GM06990 (cell line): ENCODE measurements around the gene TBC1D9.

Experiments
- DNase-seq: peaks from one replicate; pipeline ENCODE4 v3.0.0-alpha.2; 2011; ENCODE audit not compliant: insufficient read length; ENCODE audit errors: extremely low read depth
- H3K27me3 ChIP-seq: replicated peaks from 2 replicates; pipeline ENCODE4 v1.6.0; 2011; ENCODE audit warnings: low read length; ENCODE audit not compliant: control insufficient read depth, insufficient read depth
- H3K36me3 ChIP-seq: 2 replicates; pipeline ENCODE4 v1.5.1; 2011; ENCODE audit warnings: low read length; ENCODE audit not compliant: control insufficient read depth, insufficient read depth
- H3K4me3 ChIP-seq: replicated peaks from 2 replicates; pipeline ENCODE4 v1.5.1; 2011; ENCODE audit warnings: low read depth, mild to moderate bottlenecking, control low read depth, low read length
- TF ChIP-seq, protein P1 (sequence below): IDR thresholded peaks from 2 replicates; pipeline ENCODE4 v1.5.1; 2011; ENCODE audit warnings: low read length, control low read depth, mild to moderate bottlenecking, inconsistent platforms; ENCODE audit not compliant: insufficient read depth, poor library complexity, severe bottlenecking

Gene TBC1D9

DNA sequence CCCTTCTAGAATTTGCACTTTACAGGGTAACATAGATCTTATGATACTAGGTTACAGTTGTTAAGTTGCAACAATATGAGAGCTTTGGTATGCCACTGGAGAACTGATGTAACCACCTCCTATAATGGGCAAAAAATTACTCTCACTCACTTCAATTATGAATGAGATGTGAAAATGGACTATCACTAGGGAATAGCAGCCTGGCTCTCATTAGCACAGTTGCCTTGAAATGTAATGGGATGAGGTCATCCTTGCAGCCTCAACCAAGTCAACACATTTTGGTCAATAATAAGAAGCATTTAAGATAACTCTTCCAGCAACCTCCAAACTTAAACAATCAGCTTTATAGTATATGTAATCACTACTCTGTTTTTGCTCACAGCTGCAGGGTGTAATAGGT is 69.4 kb downstream of the TBC1D9 start:
- no peak for DNase-seq
- no peaks in the 10 kb centered on the region for H3K36me3 ChIP-seq
- TF ChIP-seq, protein P1, sequence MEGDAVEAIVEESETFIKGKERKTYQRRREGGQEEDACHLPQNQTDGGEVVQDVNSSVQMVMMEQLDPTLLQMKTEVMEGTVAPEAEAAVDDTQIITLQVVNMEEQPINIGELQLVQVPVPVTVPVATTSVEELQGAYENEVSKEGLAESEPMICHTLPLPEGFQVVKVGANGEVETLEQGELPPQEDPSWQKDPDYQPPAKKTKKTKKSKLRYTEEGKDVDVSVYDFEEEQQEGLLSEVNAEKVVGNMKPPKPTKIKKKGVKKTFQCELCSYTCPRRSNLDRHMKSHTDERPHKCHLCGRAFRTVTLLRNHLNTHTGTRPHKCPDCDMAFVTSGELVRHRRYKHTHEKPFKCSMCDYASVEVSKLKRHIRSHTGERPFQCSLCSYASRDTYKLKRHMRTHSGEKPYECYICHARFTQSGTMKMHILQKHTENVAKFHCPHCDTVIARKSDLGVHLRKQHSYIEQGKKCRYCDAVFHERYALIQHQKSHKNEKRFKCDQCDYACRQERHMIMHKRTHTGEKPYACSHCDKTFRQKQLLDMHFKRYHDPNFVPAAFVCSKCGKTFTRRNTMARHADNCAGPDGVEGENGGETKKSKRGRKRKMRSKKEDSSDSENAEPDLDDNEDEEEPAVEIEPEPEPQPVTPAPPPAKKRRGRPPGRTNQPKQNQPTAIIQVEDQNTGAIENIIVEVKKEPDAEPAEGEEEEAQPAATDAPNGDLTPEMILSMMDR: no peak
- no peak overlapping the region for H3K4me3 ChIP-seq
- H3K27me3 ChIP-seq: no peaks in the 10 kb centered on the region

DNA sequence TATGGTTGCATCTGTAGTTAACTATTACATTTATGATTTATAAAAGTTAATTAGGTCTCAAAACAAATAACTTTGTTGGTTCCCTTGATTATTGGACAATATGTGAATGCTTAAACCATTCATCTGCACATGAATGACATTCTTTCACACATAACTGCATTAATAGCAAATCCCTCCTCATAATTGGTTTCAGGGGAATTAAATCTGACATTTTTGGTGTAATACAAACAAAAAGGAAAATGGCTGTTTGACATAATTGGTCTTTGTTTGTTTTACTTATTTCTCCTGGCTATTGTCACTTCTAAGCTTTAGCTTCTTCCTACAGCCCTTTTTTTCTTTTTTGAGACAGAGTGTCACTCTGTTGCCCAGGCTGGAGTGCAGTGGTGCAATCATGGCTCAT is 71.9 kb downstream of the TBC1D9 start:
- Histone ChIP-seq H3K27me3 (no peaks in the 10 kb centered on the region), H3K36me3 (no peaks in the 10 kb centered on the region), H3K4me3 (no peak overlapping the region)
- no peak for DNase-seq
- TF ChIP-seq, protein P1: no peak

DNA sequence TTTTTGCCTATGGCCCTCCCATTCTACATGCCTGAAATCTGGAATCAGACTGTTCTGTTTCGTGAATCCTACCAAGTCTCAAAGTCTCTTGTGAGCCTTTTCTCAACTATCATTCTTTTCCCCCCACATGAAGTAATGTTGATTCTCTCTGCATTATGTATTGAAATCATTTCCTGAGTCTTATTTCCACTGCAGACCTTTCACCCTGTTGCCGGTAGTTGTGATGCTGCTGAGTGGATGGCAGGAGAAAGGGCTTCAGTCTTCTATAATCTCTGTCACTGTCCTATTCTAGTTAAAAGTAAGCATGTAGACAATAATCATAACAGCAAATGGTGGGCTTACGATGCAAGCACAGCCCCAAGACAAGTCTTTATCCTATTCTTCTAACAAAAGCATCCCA is 75.0 kb downstream of the TBC1D9 start:
- H3K27me3 ChIP-seq: no peaks in the 10 kb centered on the region
- TF ChIP-seq, protein P1: no peak

DNA sequence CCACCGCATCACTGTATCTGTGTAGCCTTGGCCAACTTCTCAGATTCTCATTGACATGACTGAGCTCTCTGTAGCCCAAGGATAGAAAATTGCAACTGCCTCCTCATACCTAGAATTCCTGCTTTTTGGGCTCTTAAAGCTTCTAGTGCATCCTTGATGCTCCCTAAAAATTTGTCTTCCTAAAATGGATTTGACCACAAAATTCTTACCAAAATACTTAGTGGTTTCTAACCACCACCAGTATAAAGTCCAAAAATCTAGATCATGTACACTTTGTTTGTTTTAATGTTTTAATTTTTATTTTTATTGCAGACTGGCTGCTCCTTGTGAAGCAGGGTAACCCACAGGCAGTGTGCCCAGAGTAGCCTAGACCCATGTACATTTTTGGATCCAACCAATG is 75.5 kb downstream of the TBC1D9 start:
- H3K27me3 ChIP-seq: no peaks in the 10 kb centered on the region
- no peak for DNase-seq
- no peaks in the 10 kb centered on the region for H3K36me3 ChIP-seq
- TF ChIP-seq, protein P1: no peak
- H3K4me3 ChIP-seq: no peak overlapping the region

More for the DNA sequence above, 75.0 kb downstream of the TBC1D9 start:
- Histone ChIP-seq H3K36me3 (no peaks in the 10 kb centered on the region), H3K4me3 (no peak overlapping the region)
- no peak for DNase-seq

DNA sequence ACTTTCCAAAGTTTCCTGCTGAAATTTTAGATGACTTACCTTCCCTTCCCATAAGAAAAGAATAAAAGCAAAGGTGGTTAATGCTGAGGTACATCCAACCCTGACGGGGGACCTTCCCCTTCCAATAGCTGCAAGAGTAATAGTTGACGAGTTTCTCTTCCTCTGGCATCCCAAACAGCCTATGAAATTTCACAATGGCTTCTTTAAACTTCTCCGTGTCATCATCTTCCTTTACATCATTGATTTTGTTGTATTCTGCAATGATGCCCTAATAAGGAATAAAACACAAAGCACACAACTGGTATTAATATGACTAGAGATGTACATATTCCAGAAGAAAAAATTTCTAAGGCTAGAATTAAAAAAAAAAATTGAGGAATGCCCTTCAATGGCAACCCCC is 76.6 kb downstream of the TBC1D9 start:
- Histone ChIP-seq H3K36me3 (no peaks in the 10 kb centered on the region), H3K4me3 (no peak overlapping the region), H3K27me3 (no peaks in the 10 kb centered on the region)
- DNase-seq: no peak
- TF ChIP-seq, protein P1: no peak

DNA sequence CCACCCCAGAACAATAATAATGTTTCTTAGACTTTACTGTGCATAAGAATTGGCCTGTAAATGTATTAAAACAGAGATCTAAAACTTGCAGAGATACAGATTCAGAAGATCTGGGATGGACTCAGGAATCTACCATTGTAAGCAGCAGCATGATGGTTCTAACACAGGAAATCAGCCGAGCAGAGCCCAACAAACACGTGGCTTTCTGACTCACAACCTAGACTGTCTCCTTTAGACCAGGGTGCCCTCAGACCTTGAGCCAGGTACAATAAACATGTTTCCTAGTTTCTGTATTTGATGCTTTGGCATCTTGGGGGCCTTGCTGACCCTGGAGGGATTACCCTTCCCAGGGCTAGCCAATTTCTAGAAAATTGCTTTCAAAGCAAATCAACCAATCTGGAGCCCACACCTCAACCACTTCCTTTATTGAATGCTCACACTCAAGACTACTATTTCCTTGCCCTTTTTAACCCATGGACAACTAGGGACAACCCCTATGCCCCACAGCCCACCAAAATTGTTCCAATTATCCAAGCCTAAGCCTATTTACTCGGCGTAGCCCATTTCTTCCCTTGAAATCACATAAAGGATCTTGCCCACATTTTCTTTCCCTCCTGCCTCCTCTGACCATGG is 80.5 kb downstream of the TBC1D9 start:
- Histone ChIP-seq H3K36me3 (no peaks in the 10 kb centered on the region), H3K4me3 (no peak overlapping the region), H3K27me3 (no peaks in the 10 kb centered on the region)
- TF ChIP-seq, protein P1: no peak
- DNase-seq: no peak
